Keratinocyte (primary cell): Measurements from ENCODE around the gene PGLYRP4. TPM values are rescaled to one million over a fixed set of nuclear protein-coding genes. Genes with fewer than 3 reads are reported as not detected.

Experiments used
- DNase-seq: peaks from one replicate; pipeline ENCODE4 v3.0.0-alpha.2; 2011; ENCODE audit warnings: low read depth, missing footprints, low spot score
- FAIRE-seq: peaks from 2 replicates; lab custom pipeline; 2011; peaks lifted over from hg19 to GRCh38; lab: Jason Lieb, UNC
- H2AFZ ChIP-seq: 2 replicates; pipeline ENCODE4 v1.6.0; 2012; ENCODE audit warnings: low read length, control low read depth, inconsistent platforms; ENCODE audit not compliant: control insufficient read depth
- H3K27ac ChIP-seq: 2 replicates; pipeline ENCODE4 v1.5.1; 2011; ENCODE audit warnings: low read length; ENCODE audit not compliant: control insufficient read depth, insufficient read depth
- H3K27me3 ChIP-seq: 3 replicates; pipeline ENCODE4 v1.6.0; 2011; ENCODE audit warnings: low read length; ENCODE audit not compliant: control insufficient read depth, insufficient read depth; ENCODE audit errors: extremely low read depth
- H3K36me3 ChIP-seq, 2 experiments: 2 replicates in 1 of 2; 3 replicates in 1 of 2; pipeline ENCODE4 v1.5.1; 2011; ENCODE audit warnings: low read length in 2 of 2, mild to moderate bottlenecking in 1 of 2; ENCODE audit not compliant: control insufficient read depth in 2 of 2, insufficient read depth in 2 of 2; ENCODE audit errors: extremely low read depth in 1 of 2
- H3K4me1 ChIP-seq: 3 replicates; pipeline ENCODE4 v1.5.1; 2011; ENCODE audit warnings: low read length; ENCODE audit not compliant: control insufficient read depth, insufficient read depth; ENCODE audit errors: extremely low read depth
- H3K4me2 ChIP-seq: 3 replicates; pipeline ENCODE4 v1.6.0; 2011; ENCODE audit warnings: low read depth, low read length; ENCODE audit not compliant: control insufficient read depth, insufficient read depth; ENCODE audit errors: extremely low read depth
- H3K4me3 ChIP-seq, 3 experiments: fragments of 200-600 bp in 1 of 3; sonication (generic) in 1 of 3; 2 replicates in 2 of 3; 3 replicates in 1 of 3; pipeline ENCODE4 v1.5.1; 2011 to 2016; ENCODE audit warnings: low read length in 3 of 3, mild to moderate bottlenecking in 3 of 3, control low read depth in 2 of 3, inconsistent platforms in 1 of 3, low read depth in 1 of 3, mixed read lengths in 1 of 3, mixed run types in 1 of 3, moderate library complexity in 1 of 3; ENCODE audit not compliant: control insufficient read depth in 2 of 3, insufficient read depth in 2 of 3; ENCODE audit errors: extremely low read depth in 1 of 3
- H3K79me2 ChIP-seq: 2 replicates; pipeline ENCODE4 v1.6.0; 2012; ENCODE audit warnings: low read length; ENCODE audit not compliant: control insufficient read depth, insufficient read depth
- H3K9ac ChIP-seq: 3 replicates; pipeline ENCODE4 v1.6.0; 2011; ENCODE audit warnings: low read length; ENCODE audit not compliant: control insufficient read depth, insufficient read depth; ENCODE audit errors: extremely low read depth
- H3K9me1 ChIP-seq: 3 replicates; pipeline ENCODE4 v1.6.0; 2011; ENCODE audit warnings: low read length; ENCODE audit not compliant: control insufficient read depth, insufficient read depth; ENCODE audit errors: extremely low read depth
- H3K9me3 ChIP-seq: 2 replicates; pipeline ENCODE4 v1.5.1; 2012; ENCODE audit warnings: low read depth, low read length; ENCODE audit not compliant: control insufficient read depth
- H4K20me1 ChIP-seq: 3 replicates; pipeline ENCODE4 v1.6.0; 2011; ENCODE audit warnings: low read length; ENCODE audit not compliant: control insufficient read depth, insufficient read depth; ENCODE audit errors: extremely low read depth
- EZH2 ChIP-seq: IDR thresholded peaks from one replicate; pipeline ENCODE4 v1.6.1; 2012; ENCODE audit warnings: inconsistent platforms, mild to moderate bottlenecking, low read length, moderate library complexity
- dilution Hi-C: fragments of 300-500 bp; cut with MboI; formaldehyde crosslinking; loops from one replicate; pipeline ENCODE4 v1.7.0; 2020; ENCODE audit warnings: low sequenced_read_pairs; ENCODE audit not compliant: extremely low pct_ligation_motif_present
- polyA plus RNA-seq, 5 experiments: library from polyadenylated mRNA; depleted of rRNA in 3 of 5; stranded (reverse) in 3 of 5; stranded (forward) in 1 of 5; unstranded in 1 of 5; fragments of >200 nt; gene quantifications; 1 replicate in 1 of 5; 2 replicates in 3 of 5; 3 replicates in 1 of 5; pipeline versions ENCODE4 v1.2.1 to v1.2.3, GENCODE V29; 2011 to 2012; ENCODE audit warnings: missing spikeins in 2 of 5, low read depth in 1 of 5, low replicate concordance in 1 of 5
- TF ChIP-seq, protein P1 (sequence below), 3 experiments: IDR thresholded peaks in 1 of 3; conservative IDR thresholded peaks in 1 of 3; optimal IDR thresholded peaks in 1 of 3; 2 replicates in 2 of 3; 3 replicates in 1 of 3; pipeline versions ENCODE3 to v1.5.1; 2011; ENCODE audit warnings: low read length in 3 of 3, mild to moderate bottlenecking in 3 of 3, moderate library complexity in 2 of 3, control low read depth in 1 of 3, inconsistent platforms in 1 of 3; ENCODE audit not compliant: insufficient read depth in 2 of 3; ENCODE audit errors: extremely low read depth in 1 of 3

Gene PGLYRP4
- polyA plus RNA-seq, 1 donor (not counting 4 experiments of a cell fraction or from before 2014, with no cell fraction given) = 3.8 TPM

DNA sequence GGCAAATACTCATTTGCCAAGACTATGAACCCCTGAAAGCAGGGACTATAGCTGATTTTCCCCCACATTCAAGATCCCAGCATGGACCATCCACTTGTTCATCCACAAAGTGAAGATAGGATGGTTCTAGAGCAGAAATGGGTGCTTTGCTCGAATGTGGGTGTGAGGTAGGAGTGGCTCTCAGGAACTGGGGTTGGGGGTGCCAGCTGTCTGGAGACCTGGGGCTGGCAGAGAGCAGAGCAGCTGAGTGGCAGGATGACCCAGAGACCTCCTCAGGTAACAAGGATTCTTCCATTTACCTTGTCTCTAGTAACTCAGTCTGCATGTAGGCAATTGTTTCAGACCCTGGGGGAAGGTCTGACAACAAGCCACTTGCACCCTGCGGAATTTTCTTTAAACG, 15.0 kb upstream of the PGLYRP4 start:
- H3K4me2 ChIP-seq = no peak overlapping the region
- FAIRE-seq (no peak), DNase-seq (no peak)
- H4K20me1 ChIP-seq = no peaks in the 10 kb centered on the region
- dilution Hi-C loops = no loop called here
- H3K9me1 ChIP-seq = no peaks in the 10 kb centered on the region
- no peak overlapping the region for H3K27ac ChIP-seq
- no peaks in the 10 kb centered on the region for H3K27me3 ChIP-seq
- no peaks in the 10 kb centered on the region for H3K9me3 ChIP-seq
- no peak overlapping the region for H3K4me3 ChIP-seq
- H3K79me2 ChIP-seq = no peaks in the 10 kb centered on the region
- TF ChIP-seq EZH2 = no peak
- TF ChIP-seq, protein P1, sequence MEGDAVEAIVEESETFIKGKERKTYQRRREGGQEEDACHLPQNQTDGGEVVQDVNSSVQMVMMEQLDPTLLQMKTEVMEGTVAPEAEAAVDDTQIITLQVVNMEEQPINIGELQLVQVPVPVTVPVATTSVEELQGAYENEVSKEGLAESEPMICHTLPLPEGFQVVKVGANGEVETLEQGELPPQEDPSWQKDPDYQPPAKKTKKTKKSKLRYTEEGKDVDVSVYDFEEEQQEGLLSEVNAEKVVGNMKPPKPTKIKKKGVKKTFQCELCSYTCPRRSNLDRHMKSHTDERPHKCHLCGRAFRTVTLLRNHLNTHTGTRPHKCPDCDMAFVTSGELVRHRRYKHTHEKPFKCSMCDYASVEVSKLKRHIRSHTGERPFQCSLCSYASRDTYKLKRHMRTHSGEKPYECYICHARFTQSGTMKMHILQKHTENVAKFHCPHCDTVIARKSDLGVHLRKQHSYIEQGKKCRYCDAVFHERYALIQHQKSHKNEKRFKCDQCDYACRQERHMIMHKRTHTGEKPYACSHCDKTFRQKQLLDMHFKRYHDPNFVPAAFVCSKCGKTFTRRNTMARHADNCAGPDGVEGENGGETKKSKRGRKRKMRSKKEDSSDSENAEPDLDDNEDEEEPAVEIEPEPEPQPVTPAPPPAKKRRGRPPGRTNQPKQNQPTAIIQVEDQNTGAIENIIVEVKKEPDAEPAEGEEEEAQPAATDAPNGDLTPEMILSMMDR (optimal IDR thresholded peaks at IDR 0.05 in 1 of 3, IDR thresholded peaks at IDR 0.05 in 1 of 3, conservative IDR thresholded peaks at IDR 0.05 in 1 of 3; ENCODE audit: extremely low read depth in 1 of 3, insufficient read depth in 2 of 3, low read length in 3 of 3) = no peak
- H3K4me1 ChIP-seq = peaks cover 18% of the 10 kb centered on the region
- no peaks in the 10 kb centered on the region for H3K36me3 ChIP-seq
- H3K9ac ChIP-seq = no peak overlapping the region
- H2AFZ ChIP-seq = no peak overlapping the region

DNA sequence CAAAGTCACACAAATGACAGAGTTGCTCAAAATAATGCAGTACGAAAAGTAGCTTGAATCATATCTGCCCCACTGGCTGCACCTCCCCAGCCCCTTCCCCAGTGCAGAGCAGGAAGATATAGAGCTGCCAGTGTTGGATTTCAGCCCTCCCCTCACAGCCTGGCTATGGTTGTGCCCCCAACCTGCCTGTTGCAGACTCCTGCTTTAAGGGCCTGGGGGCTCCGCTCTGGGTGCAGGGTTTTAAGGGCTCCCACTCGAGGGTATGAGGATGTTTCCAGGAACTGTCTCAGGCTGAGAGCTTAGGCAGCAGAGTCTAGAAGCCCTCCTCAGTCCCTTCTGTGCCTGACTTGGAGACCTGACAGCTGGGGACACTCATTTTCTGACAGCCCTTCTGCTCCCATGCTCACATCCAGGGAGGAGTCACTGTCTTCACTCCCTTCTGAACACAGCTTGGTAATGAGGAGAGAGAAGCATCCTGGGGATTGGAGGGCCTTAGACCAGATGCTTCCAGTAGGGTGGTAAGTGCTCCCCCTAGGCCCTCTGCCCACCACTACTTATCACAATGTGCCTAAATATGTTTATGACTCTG, 13.6 kb upstream of the PGLYRP4 start:
- H3K79me2 ChIP-seq = no peaks in the 10 kb centered on the region
- no peak overlapping the region for H3K9ac ChIP-seq
- no peaks in the 10 kb centered on the region for H3K9me1 ChIP-seq
- no peaks in the 10 kb centered on the region for H4K20me1 ChIP-seq
- H3K27me3 ChIP-seq = no peaks in the 10 kb centered on the region
- H3K27ac ChIP-seq = no peak overlapping the region
- dilution Hi-C loops = no loop called here
- DNase-seq (no peak), FAIRE-seq (no peak)
- no peak for TF ChIP-seq EZH2
- TF ChIP-seq, protein P1 (optimal IDR thresholded peaks at IDR 0.05 in 1 of 3, IDR thresholded peaks at IDR 0.05 in 1 of 3, conservative IDR thresholded peaks at IDR 0.05 in 1 of 3; ENCODE audit: extremely low read depth in 1 of 3, insufficient read depth in 2 of 3, low read length in 3 of 3) = no peak
- H3K4me2 ChIP-seq = no peak overlapping the region
- no peak overlapping the region for H3K4me3 ChIP-seq
- no peaks in the 10 kb centered on the region for H3K9me3 ChIP-seq
- no peak overlapping the region for H2AFZ ChIP-seq
- H3K4me1 ChIP-seq = peaks cover 27% of the 10 kb centered on the region
- no peaks in the 10 kb centered on the region for H3K36me3 ChIP-seq
